ENCODE measurements around the gene PRPH.
A peak's percentile ranks its signal among the peaks of the same experiment; 100 is the strongest.
"Not testable (repeated sequence)": the region's sequence is repeated elsewhere in the genome, so short reads cannot be mapped to it uniquely, and the experiment has no call there.

PRPH gene

DNA sequence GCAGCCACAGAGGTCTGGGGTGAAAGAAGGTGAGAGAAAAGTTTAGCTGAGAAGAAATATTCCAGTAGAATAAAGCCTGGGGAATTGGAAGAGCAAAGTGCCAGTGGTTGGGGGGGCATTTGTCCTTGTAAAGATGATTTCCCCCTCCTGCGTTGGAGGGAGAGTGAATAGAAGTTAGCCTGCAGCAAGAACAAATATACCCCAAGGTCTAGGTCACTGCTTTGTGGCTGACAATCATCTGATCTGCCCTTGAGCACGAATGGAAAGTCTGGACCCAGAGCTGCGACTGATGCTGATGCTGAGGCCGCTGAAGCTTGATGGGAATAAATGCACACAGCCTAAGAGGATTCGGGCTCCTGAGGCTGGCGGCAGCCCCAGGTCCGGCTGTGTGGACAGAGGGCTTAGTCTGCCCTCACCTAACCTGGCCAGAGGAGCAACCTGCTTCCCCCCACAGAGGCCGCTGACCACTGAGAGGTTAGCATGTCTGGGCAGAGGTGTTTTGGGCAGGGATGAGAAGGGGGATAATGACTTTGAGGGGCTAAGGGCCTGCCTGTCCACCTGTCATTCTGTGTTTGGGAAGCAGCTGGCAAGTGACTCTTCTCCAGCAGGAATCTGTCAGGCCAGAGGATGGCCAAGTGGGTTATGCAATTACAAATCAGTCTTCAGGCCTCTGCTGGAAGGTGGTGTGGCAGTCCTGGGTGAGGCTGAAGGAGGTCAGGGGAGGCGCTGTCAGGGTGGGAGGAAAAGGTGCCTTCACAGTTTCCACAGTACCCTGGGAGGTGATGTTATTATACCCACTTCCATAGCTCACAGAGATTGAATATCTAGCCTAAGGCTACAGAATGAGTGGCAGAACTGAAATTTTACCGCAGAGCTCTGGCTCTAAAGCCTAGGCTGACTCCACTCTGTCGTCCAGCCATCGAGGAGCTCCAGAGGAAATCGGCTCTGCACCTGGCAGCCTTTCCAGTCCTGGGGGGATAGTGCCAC lies 18.4 kb upstream of the PRPH start:
- DNase-seq, result no peak

DNA sequence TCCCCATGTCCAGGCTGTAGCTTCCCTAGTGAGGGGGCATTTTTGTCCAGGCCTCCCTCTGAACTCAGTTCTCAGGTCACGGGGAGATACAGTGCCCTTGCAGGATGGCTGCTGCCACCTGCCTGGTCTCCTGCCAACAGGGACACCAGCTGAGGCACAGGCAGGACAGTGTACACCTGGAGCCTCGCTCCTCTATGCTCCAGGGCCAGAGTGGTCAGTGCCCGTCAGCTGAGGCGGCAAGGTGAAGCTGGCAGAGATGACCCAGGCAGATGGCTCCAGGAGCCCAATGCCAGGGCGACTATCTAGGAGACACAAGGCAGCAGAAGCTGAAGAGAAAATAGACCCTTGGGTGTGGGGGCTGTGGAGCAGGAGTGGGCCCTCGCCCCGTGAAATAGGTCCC lies 17.5 kb upstream of the PRPH start:
- no peak for DNase-seq

DNA sequence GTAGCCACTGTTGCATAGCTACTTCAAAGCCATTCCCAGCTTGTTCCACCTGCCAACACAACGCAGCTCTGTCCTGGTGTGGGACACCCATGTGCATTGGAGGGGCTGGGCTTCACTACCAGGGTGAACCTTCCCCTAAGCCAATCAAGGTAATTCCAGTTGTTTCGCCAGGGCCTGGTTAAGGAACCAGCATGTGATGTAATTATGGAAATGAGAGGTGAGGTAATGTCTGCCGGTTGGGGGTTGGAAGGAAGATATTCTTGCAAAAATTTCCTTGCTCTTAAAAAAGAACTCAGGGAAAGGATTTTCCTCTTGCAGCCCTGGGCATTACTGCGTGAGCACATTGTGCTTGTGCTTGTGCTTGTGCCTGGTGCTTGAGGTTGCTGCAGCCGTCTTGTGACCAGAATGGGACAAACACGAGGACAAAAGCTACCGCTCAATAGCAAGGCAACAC lies 15.2 kb upstream of the PRPH start:
- DNase-seq, result no peak

DNA sequence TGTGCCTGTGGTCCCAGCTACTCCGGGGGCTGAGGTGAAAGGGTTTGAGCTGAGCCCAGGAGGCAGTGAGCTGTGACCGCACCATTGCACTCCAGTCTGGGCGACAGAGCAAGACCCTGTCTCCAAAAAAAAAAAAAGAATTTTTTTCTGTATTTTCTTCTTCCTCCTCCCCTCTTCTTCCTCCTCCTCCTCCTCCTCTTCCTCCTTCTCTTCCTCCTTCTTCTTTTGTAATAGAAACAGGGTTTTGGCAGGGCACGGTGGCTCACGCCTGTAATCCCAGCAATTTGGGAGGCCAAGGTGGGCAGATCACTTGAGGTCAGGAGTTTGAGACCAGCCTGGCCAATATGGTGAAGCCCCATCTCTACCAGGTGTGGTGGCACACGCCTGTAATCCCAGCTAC lies 14.4 kb upstream of the PRPH start:
- DNase-seq, result not testable (repeated sequence)

DNA sequence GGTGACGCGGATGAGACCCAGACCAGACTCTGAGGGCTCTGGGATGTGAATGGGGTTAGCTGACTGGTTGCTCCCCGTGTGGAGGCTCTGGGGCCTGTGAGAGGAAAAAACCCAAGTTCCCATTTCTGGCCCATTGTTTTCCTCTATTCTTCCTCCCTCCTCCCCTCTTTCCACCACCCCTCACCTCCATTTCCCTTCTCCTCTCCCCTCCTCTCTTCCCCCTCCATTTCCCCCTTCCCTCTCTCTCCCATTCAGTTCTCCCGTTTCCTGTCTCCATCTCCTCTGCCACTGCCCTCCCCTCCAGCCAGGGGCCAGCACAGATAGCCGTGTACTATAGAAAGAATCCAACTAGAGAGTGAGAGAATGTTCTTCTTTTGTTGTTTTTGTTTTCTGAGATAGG lies 12.6 kb upstream of the PRPH start:
- DNase-seq, result no peak

DNA sequence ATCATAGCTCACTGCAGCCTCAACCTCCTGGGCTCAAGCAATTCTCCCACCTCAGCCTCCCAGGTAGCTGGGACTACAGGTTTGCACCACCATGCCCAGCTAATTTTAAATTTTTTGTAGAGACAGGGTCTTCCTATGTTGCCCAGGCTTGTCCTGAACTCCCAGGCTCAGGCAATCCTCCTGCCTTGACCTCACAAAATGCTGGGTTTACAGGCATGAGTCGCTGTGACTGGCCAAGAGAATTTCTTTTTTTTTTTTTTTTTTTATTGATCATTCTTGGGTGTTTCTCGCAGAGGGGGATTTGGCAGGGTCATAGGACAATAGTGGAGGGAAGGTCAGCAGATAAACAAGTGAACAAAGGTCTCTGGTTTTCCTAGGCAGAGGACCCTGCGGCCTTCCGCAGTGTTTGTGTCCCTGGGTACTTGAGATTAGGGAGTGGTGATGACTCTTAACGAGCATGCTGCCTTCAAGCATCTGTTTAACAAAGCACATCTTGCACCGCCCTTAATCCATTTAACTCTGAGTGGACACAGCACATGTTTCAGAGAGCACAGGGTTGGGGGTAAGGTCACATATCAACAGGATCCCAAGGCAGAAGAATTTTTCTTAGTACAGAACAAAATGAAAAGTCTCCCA lies 12.1 kb upstream of the PRPH start:
- DNase-seq, result not testable (repeated sequence)

DNA sequence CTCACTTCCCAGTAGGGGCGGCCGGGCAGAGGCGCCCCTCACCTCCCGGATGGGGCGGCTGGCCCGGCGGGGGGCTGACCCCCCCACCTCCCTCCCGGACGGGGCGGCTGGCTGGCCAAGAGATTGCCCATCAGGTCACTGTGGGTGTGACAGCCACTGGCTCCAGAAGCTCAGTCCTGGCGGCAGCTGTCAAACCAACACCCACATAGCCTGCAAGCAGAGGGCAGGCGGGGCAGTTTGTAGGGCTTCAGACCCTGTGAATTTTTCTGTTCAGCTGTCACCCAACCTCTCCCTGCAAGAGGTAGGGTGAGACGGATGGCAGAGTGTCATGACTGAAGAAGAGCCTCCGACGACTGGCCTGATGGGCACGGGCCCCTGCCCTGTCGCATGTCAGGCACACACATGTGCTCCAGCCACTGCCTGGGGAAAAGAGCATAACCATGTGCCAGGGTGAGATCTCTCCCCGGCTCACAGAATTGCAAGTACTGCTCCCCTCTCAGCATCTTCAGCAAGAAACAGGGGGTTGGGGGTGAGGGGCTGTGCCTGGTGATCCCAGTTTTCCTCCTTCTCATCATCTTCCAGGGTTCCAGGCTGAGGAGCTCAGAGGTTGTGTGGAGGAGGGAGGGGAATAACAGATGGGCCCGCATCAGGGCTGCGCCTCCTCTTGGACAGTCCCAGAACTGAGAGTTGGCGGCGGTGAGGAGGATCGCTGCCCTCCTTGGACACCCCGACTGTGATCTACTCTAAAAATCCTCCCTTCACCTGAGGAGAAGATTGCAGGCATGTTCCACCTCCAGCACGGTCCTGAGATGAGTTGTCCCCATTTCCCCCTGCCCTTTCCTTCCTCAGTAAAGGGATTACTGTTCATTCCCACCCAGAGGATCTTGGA lies 11.2 kb upstream of the PRPH start:
- DNase-seq, result peak; percentile 57

DNA sequence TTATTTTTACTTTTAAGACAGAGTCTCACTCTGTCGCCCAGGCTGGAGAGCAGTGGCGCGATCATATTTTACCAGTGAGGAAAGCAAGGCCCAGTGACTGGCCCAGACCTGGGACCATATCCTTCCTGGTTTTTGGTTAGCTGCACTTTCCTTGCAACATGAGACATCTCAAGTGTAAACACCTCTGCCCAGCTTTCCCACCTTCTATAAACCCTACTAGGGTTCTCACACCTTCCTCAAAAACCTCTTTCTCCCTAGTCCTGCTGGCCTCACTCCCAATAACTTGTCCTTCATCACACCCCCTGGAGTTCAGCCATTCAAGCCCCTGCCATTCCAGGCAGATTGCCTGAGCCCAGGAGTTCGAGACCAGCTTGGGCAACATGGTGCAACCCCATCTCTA lies 10.3 kb upstream of the PRPH start:
- peak; percentile 9 for DNase-seq

DNA sequence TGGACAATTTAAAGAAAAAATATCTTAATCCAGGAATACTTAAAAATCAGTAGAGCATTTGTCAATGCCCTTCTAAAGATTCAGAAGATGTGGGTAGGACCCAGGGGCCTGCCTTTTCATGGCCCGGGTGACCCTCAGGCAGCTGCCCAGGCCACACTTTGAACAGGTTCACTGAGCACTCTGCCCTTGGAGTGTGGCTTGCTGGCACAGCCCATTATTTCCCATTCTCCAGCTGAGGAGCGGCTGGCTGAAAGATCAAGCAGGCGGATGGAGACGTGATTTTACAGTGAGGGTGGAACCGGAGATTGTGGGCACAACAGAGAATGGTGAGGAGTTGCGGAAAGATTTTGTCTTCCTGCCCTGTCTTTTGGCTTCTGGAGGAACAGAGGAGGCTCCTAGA lies 7.1 kb upstream of the PRPH start:
- DNase-seq, result peak; percentile 31

DNA sequence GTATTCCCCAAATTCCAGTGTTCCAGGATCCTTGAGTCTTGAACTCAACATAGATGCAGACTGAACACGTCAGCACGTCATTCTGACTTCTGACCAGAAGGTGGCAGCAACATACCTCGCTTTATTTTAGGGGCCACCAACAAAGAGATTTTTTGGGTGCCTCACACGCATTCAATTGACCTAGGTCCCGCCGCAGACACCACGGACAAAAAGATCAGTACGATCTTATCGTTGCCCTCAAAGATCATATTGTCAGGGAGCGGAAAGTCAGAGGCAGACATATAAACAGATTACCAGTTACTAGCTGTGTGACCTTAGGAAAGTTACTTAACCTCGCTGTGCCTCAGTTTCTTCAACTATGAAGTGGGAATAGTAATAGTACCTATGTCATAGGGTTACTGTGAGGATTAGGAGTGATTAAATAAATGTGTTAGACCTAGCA lies 6.5 kb upstream of the PRPH start:
- DNase-seq, result peak; percentile 88

DNA sequence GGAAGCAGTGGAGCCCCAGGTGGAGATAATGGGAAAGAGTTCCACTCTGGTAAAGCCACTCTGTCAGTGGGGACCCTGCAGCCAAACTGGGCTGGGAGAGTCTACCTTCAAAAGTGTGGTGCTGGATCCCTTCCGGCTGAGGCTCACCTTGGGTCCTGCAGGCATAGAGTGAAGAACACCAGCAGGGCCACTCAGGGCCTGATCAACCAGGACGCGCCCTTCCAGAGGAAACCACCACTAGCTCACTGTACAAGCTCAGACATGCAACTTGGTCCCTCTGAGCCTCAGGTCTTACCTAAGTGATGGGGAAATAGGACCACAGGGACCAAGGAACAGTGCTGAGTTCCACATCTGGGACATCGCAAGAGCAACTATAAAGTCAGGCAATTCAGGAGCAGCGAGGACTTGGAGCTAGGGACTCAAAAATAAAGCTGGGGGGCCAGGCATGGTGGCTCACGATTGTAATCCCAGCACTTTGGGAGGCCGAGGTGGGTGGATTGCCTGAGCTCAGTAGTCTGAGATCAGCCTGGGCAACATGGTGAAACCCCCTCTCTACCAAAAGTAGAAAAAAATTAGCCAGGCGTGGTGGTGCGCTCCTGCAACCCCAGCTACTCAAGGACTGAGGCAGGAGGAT lies 5.9 kb upstream of the PRPH start:
- DNase-seq, result peak; percentile 52

DNA sequence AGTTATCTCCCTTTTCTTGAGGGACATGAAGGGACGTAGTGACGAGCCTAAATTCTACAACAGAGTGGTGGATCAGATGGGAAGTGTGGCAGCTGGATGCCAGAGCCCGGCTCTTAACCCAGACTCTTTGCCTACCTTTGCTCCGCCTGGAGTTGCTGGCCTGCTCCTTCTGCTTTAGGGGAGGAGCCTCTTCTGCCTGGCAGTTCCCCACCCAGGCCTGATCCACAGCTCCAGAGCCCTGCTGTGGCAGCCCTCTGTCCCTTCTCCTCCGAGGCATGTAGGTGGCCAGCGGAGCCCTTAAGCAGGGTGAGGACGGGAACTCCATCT lies 2.3 kb upstream of the PRPH start:
- no peak for DNase-seq

DNA sequence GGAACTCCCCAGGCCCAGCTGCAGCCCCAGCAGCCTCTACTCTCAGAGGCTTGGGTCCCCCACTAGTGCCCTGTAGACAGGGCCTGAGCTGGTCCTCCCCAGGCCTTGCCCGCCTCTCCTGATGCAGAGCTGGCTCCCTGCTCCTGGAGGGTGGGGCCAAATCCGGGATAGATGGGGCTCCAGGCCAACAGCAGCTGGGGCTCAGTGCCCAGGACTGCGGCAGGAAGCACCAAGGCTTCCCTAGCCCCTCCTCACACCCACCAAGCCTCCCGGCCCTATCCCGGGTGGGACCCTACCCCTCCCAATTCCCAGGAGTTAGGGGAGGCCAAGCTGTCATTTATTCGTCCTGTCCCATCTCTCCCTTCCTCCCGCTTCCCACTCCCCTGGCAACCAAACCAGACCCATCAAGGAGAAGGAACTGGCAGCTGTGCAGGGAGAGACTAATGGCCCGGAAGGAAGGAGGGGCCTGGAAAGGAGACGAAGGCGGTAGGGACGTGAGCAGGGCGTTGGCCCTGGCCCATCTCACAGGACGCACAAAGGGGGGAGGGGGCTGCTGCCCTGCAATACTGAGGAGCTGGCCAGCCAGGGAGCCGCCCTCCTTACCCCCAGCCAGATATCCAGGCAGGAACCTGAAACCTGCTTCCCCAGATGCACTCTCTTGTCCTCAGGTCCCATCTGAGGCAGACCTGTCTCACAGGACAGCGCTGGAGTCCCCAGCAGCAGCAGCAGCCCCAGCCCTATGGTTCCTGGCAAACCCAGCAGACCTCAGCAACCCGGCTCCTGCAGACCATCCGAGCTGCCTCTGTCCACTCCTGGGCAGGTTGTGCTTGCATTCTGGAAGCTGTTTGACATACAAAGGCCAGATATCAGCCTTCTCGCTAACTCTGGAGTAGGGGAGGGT lies 1.6 kb upstream of the PRPH start:
- no peak for DNase-seq

DNA sequence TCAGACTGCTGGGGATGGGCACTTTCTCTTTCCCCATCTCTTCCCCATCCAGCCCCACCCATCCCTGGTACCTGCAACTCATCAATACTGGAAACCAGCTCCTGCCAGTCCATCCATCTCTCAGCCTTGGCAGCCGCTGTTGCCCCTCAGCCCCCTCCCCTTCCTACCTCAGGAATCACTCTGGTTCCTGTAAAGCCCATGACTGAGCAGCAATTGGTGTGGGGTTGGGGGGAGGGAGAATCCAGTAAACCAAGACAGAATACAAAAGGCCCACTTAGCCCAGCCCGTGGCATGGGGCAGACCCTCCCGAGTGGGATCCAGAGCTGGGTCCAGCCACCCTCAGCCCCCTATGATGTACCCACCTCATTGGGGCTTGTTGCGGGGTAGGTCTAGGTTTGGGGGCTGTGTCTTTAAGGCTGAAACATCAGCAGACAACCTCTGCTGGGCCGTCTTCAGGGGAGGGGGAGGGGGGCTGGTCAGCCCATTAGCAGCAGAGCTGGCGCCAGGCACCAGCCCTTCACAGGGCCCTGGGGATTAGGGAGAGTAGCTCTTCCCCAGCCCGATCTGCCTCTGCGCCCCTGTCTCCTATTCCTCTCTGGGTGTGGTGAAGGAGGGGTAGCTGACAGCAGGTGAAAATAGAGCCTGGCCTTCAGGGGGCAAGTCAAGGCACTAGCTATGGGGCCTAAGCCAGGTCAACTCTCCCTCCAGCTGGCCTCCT lies 702 bp upstream of the PRPH start:
- DNase-seq, result no peak

DNA sequence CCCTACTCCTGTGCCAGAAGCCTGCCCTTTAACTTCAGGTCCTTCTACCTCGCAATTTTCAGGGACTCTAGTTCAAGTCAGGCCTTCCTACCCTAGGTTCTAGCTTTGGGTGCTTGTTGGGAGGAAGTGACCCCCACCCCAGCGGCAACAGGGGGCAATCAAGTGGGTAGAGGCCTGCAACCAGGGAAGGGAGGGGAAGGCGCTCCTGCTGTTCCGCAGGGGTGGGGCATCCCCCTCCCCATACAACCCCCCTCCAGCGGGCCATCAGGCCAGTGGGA lies 204 bp upstream of the PRPH start:
- DNase-seq, result no peak

DNA sequence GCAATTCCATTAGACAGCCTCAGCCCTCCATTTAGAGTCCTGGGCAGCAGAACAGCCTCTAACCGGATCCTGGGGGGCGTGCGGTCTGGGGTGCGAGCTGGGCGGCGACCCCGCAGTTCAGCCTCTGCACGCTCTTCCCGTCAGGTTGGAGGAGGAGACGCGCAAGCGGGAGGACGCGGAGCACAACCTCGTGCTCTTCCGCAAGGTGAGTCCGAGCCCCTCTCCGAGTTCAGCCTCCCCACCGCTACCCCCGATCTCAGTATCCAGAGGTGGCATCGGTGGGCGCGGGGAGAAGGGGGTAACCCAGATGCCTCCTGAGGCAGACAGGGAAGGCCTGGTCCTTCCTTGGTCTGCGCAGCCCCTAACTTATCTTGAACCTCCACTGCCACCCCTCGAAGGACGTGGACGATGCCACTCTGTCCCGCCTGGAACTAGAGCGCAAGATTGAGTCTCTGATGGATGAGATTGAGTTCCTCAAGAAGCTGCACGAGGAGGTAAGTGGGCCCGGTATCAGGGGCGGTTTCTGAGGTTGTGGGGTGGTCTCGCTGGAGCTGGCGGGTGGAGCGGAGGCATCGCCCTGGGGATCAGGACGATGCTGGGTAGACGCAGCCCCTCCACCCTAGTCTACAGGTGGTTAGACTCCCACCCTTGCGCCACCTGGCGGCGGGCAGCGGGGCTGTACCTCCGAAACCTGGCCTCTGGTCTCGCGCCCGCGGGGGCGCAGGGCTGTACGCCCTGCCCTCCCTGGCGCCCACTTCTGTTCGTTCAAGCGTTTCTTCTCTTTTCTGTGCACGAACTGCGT lies 1.3 kb downstream of the PRPH start:
- DNase-seq, result peak; percentile 87

DNA sequence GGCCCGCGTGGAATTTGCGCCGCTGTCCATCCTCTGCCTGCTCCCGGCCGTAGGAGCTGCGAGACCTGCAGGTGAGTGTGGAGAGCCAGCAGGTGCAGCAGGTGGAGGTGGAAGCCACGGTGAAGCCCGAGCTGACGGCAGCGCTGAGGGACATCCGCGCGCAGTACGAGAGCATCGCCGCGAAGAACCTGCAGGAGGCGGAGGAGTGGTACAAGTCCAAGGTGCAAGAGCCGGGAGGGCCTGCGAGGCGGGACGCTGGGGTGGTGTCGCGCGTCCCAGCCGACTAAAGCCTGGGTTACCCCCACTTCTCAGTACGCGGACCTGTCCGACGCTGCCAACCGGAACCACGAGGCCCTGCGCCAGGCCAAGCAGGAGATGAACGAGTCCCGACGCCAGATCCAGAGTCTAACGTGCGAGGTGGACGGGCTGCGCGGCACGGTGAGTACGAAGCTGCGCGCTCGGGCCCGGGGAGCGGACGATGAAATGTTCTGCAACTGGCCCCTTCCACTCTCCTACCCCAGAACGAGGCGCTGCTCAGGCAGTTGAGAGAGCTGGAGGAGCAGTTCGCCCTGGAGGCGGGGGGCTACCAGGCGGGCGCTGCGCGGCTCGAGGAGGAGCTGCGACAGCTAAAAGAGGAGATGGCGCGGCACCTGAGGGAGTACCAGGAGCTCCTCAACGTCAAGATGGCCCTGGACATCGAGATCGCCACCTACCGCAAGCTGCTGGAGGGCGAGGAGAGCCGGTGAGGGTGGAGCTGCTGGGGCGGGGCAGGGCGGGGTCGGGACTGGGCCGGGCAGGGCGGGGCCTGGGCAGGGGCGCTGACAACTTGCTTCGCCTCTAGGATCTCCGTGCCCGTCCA lies 2.1 kb downstream of the PRPH start:
- peak; percentile 68 for DNase-seq

DNA sequence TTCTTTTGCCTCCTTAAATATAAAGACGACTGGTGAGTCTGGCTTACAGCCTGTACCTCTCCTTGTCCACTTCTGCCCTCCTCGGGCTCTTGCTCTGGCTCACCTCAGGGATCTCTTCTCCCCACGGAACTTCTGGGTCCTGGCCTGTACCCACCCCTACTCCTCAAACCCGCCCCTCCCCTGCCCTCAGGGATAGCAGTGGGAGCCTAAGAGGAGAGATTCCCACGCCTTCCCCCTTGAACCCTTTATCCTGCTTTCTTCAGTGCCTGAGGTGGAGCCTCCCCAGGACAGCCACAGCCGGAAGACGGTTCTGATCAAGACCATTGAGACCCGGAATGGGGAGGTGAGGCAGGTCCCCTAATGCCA lies 2.7 kb downstream of the PRPH start:
- no peak for DNase-seq

DNA sequence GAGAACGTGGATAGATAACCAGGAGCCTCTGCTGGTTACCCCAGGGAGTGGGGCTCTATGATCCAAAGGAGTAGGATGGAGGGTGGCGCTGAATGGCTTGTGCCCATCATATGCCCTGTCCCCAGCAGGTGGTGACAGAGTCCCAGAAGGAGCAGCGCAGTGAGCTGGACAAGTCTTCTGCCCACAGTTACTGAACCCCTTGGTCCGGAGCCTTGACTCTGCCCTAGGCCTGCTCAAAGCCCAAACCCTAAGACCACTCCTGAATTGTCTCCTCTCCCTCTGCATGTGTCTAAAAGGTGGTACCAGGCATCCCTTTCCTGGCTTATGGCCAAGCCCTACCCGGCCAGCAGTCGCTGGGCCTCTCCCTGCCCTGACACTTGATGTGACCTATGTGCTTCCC lies 3.2 kb downstream of the PRPH start:
- DNase-seq, result no peak

DNA sequence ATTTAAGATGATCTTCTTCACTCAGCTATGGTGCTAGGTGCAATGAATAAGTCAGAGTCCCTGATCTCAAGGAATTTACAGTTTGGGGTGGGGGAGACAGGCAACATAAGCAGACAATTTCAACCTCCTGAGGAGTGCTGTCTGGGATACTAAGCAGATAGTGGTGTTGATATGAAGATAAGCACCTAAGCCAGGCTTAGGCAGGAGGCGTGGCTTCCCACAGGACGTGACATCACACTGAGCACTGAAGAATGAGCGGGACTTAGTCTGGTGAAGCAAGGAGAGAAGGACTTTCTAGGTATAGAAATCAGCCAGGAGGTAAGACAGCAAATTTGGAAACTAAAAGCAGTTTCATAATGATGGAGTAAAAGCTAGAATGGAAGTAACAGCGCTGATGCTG lies 6.8 kb downstream of the PRPH start:
- DNase-seq, result no peak

Data from activated effector memory CD4-positive, alpha-beta T cell treated with anti-CD3 and anti-CD28 coated beads, Interleukin-2, amount 50 U/mL, for 16 hours (primary cell).